Fibroblast of lung (primary cell): ENCODE results near the gene PTP4A2.

Experiments used
- EZH2 ChIP-seq: IDR thresholded peaks from 2 replicates; pipeline ENCODE4 v1.5.1; 2012; ENCODE audit warnings: low read length, control low read depth, mild to moderate bottlenecking; ENCODE audit errors: missing control alignments
- TF ChIP-seq, protein P1 (sequence below), 2 donors: IDR thresholded peaks in 1 of 2; conservative IDR thresholded peaks in 1 of 2; 1 replicate in 1 of 2; 2 replicates in 1 of 2; pipeline ENCODE4 v1.5.1; 2011 to 2012; ENCODE audit warnings: low read length in 2 of 2, control low read depth in 1 of 2, inconsistent platforms in 1 of 2, low read depth in 1 of 2, mild to moderate bottlenecking in 1 of 2

- TF ChIP-seq, protein P1, sequence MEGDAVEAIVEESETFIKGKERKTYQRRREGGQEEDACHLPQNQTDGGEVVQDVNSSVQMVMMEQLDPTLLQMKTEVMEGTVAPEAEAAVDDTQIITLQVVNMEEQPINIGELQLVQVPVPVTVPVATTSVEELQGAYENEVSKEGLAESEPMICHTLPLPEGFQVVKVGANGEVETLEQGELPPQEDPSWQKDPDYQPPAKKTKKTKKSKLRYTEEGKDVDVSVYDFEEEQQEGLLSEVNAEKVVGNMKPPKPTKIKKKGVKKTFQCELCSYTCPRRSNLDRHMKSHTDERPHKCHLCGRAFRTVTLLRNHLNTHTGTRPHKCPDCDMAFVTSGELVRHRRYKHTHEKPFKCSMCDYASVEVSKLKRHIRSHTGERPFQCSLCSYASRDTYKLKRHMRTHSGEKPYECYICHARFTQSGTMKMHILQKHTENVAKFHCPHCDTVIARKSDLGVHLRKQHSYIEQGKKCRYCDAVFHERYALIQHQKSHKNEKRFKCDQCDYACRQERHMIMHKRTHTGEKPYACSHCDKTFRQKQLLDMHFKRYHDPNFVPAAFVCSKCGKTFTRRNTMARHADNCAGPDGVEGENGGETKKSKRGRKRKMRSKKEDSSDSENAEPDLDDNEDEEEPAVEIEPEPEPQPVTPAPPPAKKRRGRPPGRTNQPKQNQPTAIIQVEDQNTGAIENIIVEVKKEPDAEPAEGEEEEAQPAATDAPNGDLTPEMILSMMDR (conservative IDR thresholded peaks at IDR 0.05 in 1 of 2, IDR thresholded peaks at IDR 0.05 in 1 of 2; ENCODE audit: low read depth in 1 of 2, low read length in 2 of 2): no peak
- no peak for TF ChIP-seq EZH2
Measured at GRCh38 chr1:31859044-31859443, 79.1 kb downstream of the PTP4A2 start.
